K562 (cell line): ENCODE results near the gene ABHD10. TPM values are rescaled to one million over a fixed set of nuclear protein-coding genes. Genes with fewer than 3 reads are reported as not detected.

ENCODE experiments used
- ATAC-seq: fragments of 200-7000 bp; cut with Tn5 transposase; 3 replicates; pipeline ENCODE4 v1.9.1; 2020; ENCODE audit warnings: moderate library complexity
- BruUV-seq: library from RNA; stranded (reverse); fragments of 400-500 nt; replicated peaks from 2 replicates; lab custom pipeline; 2021; lab: Mats Ljungman, UMichigan
- CTCF ChIA-PET: fragments of 300-600 bp; formaldehyde crosslinking; extraction: SDS; loops from one replicate; lab custom pipeline; 2021; ENCODE audit warnings: low intra/inter-chr PET ratio; lab: Yijun Ruan, JAX
- POLR2A ChIA-PET: fragments of 300-600, 350-650 bp; sonication (Branson Sonifier 250); formaldehyde crosslinking; extraction: SDS; loops from one replicate; lab custom pipeline; 2021; ENCODE audit warnings: antibody characterized with exemption, inconsistent platforms; lab: Yijun Ruan, JAX
- DNase-seq, 4 experiments: peaks; one replicate each; pipeline versions ENCODE4 v3.0.0 to v3.0.0-alpha.2; 2011 to 2018; ENCODE audit warnings: low spot score in 3 of 4, mixed read lengths in 3 of 4; ENCODE audit errors: extremely low read depth in 1 of 4
- FAIRE-seq: peaks from 2 replicates; lab custom pipeline; 2011; peaks lifted over from hg19 to GRCh38; lab: Jason Lieb, UNC
- H2AFZ ChIP-seq: 2 replicates; pipeline ENCODE4 v1.6.0; 2011; ENCODE audit warnings: low read depth, low read length, control low read depth, inconsistent platforms
- H3K27ac ChIP-seq: fragments of 200-600 bp; 3 replicates; pipeline ENCODE4 v1.8.0; 2011; ENCODE audit warnings: low read depth, mild to moderate bottlenecking, control low read depth, inconsistent platforms, low read length, moderate library complexity, mixed read lengths; ENCODE audit errors: extremely low read depth
- H3K27me3 ChIP-seq, 2 experiments: fragments of 300-600 bp in 1 of 2; 2 replicates in 1 of 2; 3 replicates in 1 of 2; pipeline versions ENCODE4 v1.6.0 to v1.8.0; 2011; ENCODE audit warnings: inconsistent platforms in 2 of 2, low read length in 2 of 2, mild to moderate bottlenecking in 1 of 2, mixed read lengths in 1 of 2, moderate library complexity in 1 of 2; ENCODE audit not compliant: control insufficient read depth in 2 of 2, insufficient read depth in 2 of 2
- H3K36me3 ChIP-seq: fragments of 300-600 bp; 3 replicates; pipeline ENCODE4 v1.8.0; 2011; ENCODE audit warnings: mild to moderate bottlenecking, low read length, inconsistent platforms; ENCODE audit not compliant: control insufficient read depth, insufficient read depth
- H3K4me1 ChIP-seq, 2 experiments: fragments of 200-600 bp in 1 of 2; replicated peaks in 1 of 2; 2 replicates in 1 of 2; 3 replicates in 1 of 2; pipeline versions ENCODE4 v1.5.1 to v1.8.0; 2011; ENCODE audit warnings: inconsistent platforms in 2 of 2, low read length in 2 of 2, mild to moderate bottlenecking in 1 of 2, mixed read lengths in 1 of 2, moderate library complexity in 1 of 2; ENCODE audit not compliant: control insufficient read depth in 2 of 2, insufficient read depth in 2 of 2
- H3K4me2 ChIP-seq: 2 replicates; pipeline ENCODE4 v1.6.1; 2011; ENCODE audit warnings: low read length, control low read depth, inconsistent platforms, mixed read lengths; ENCODE audit not compliant: insufficient read depth
- H3K4me3 ChIP-seq: fragments of 200-600 bp; sonication (generic), shearing (Covaris generic); 2 replicates; pipeline ENCODE4 v1.5.1; 2016; ENCODE audit warnings: control low read depth, inconsistent platforms
- H3K79me2 ChIP-seq: fragments of 200-600 bp; 3 replicates; pipeline ENCODE4 v1.8.0; 2011; ENCODE audit warnings: low read length, inconsistent platforms; ENCODE audit not compliant: control insufficient read depth, insufficient read depth
- H3K9ac ChIP-seq, 2 experiments: 2 replicates each; pipeline versions ENCODE4 v1.6.0 to v1.6.1; 2011; ENCODE audit warnings: low read depth in 2 of 2, low read length in 2 of 2, control low read depth in 1 of 2, inconsistent platforms in 1 of 2, mild to moderate bottlenecking in 1 of 2, mixed read lengths in 1 of 2; ENCODE audit not compliant: insufficient read depth in 1 of 2
- H3K9me1 ChIP-seq: one replicate; pipeline ENCODE4 v1.6.0; 2011; ENCODE audit warnings: inconsistent platforms, mild to moderate bottlenecking, low read length, moderate library complexity; ENCODE audit not compliant: control insufficient read depth, insufficient read depth
- H3K9me3 ChIP-seq: replicated peaks from 2 replicates; pipeline ENCODE4 v1.5.1; 2011; ENCODE audit warnings: low read depth, low read length, inconsistent platforms; ENCODE audit not compliant: control insufficient read depth, insufficient read depth
- H4K20me1 ChIP-seq: replicated peaks from 2 replicates; pipeline ENCODE4 v1.6.1; 2011; ENCODE audit warnings: low read length, inconsistent platforms, mixed read lengths; ENCODE audit not compliant: control insufficient read depth, insufficient read depth
- CBFB ChIP-seq: sonication (generic); formaldehyde crosslinking; IDR thresholded peaks from 2 replicates; pipeline ENCODE4 v1.4.0; 2020; ENCODE audit warnings: mild to moderate bottlenecking, missing genetic modification reagents
- CHD1 ChIP-seq: fragments of 200-600 bp; sonication (generic); IDR thresholded peaks from one replicate; pipeline ENCODE4 v1.6.1; 2012; ENCODE audit warnings: mild to moderate bottlenecking, moderate library complexity, low read length, inconsistent platforms
- FOS ChIP-seq: IDR thresholded peaks from 3 replicates; pipeline ENCODE4 v1.6.1; 2011; ENCODE audit not compliant: insufficient read length; ENCODE audit errors: extremely low read depth
- HLTF ChIP-seq: fragments of 450-650 bp; IDR thresholded peaks from 2 replicates; pipeline ENCODE4 v1.6.1; 2016
- KDM2B ChIP-seq: fragments of 250-450 bp; sonication (Bioruptor Pico); IDR thresholded peaks from 2 replicates; pipeline ENCODE4 v1.8.0; 2021; ENCODE audit warnings: mild to moderate bottlenecking, moderate library complexity
- NFE2 ChIP-seq: IDR thresholded peaks from 2 replicates; pipeline ENCODE4 v1.6.1; 2014; ENCODE audit warnings: antibody characterized with exemption, low read depth
- PHB2 ChIP-seq: fragments of 450-650 bp; IDR thresholded peaks from 2 replicates; pipeline ENCODE4 v1.6.1; 2017; ENCODE audit warnings: low read depth
- POLR3A ChIP-seq: IDR thresholded peaks from 2 replicates; pipeline ENCODE4 v1.6.1; 2011; ENCODE audit warnings: borderline replicate concordance, mild to moderate bottlenecking, moderate library complexity; ENCODE audit not compliant: insufficient read length, insufficient read depth; ENCODE audit errors: extremely low read depth
- RHOXF2B ChIP-seq: fragments of 250-450 bp; sonication (Bioruptor Pico); conservative IDR thresholded peaks from 2 replicates; pipeline ENCODE4 v1.5.1; 2021
- SMARCB1 ChIP-seq: IDR thresholded peaks from 2 replicates; pipeline ENCODE4 v1.6.1; 2011; ENCODE audit warnings: improper control_type of control experiment, low read depth; ENCODE audit not compliant: insufficient read length
- TAL1 ChIP-seq: fragments of 450-650 bp; IDR thresholded peaks from 2 replicates; pipeline ENCODE4 v1.6.1; 2016; ENCODE audit warnings: mild to moderate bottlenecking
- ZFP36 ChIP-seq: fragments of 150-350 bp; IDR thresholded peaks from 2 replicates; pipeline ENCODE4 v1.6.1; 2018; ENCODE audit warnings: low read length, low read depth; ENCODE audit not compliant: partially characterized antibody
- ZNF133 ChIP-seq: fragments of 250-450 bp; sonication (Bioruptor Pico); IDR thresholded peaks from 2 replicates; pipeline ENCODE4 v1.4.0; 2020; ENCODE audit warnings: mild to moderate bottlenecking
- ZNF23 ChIP-seq: fragments of 250-450 bp; sonication (Bioruptor Pico); IDR thresholded peaks from 2 replicates; pipeline ENCODE4 v1.4.0; 2020; ENCODE audit warnings: mild to moderate bottlenecking
- ZNF354B ChIP-seq: fragments of 250-450 bp; sonication (Bioruptor Pico); IDR thresholded peaks from 2 replicates; pipeline ENCODE4 v1.4.0; 2020
- ZNF57 ChIP-seq: fragments of 450-650 bp; formaldehyde crosslinking; IDR thresholded peaks from 2 replicates; pipeline ENCODE4 v1.4.0; 2020; ENCODE audit warnings: mild to moderate bottlenecking, moderate library complexity
- ZNF696 ChIP-seq: fragments of 250-450 bp; sonication (Bioruptor Pico); conservative IDR thresholded peaks from 2 replicates; pipeline ENCODE4 v1.4.0; 2020; ENCODE audit warnings: mild to moderate bottlenecking, moderate library complexity
- WGBS: fragments of 100-300 bp; shearing (Covaris generic); methylation state at CpG from one replicate; pipeline ENCODE4 v1.1.6; 2016; ENCODE audit warnings: low coverage, mixed read lengths; ENCODE audit not compliant: insufficient coverage; ENCODE audit errors: missing lambda C conversion rate; 5-methylcytosine and 5-hydroxymethylcytosine counted together
- in situ Hi-C: fragments of 300-500 bp; cut with MboI; formaldehyde crosslinking; loops from 4 replicates; pipeline ENCODE4 v1.15.0; 2018; ENCODE audit warnings: inconsistent platforms, mixed read lengths
- intact Hi-C: fragments of 100-400 bp; cut with micrococcal nuclease; formaldehyde crosslinking; loops from 2 replicates; pipeline ENCODE4 v1.14.2; 2022
- polyA plus RNA-seq, 8 experiments: library from polyadenylated mRNA; depleted of rRNA in 4 of 8; stranded (reverse) in 5 of 8; unstranded in 3 of 8; fragments of >200 nt; fragmentation: Nextera tagmentation in 2 of 8; fragmentation: Illumina TruSeq in 1 of 8; extraction: Ambion mirVana in 2 of 8; extraction: Trizol in 1 of 8; gene quantifications; 2 replicates each; pipeline versions ENCODE4 v1.2.1 to v1.2.3, GENCODE V29; 2011 to 2014; ENCODE audit warnings: inconsistent platforms in 1 of 8, missing spikeins in 1 of 8
- total RNA-seq, 7 experiments: library from RNA; depleted of rRNA in 6 of 7; stranded (reverse); fragments of >200 nt in 6 of 7; fragmentation: Illumina TruSeq in 2 of 7; extraction: Trizol in 2 of 7; gene quantifications; 2 replicates each; pipeline versions ENCODE4 v1.2.1 to v1.2.3, GENCODE V29; 2011 to 2021; ENCODE audit warnings: low replicate concordance in 1 of 7
- TF ChIP-seq, protein P1 (sequence below): fragments of 450-650 bp; formaldehyde crosslinking; IDR thresholded peaks from 2 replicates; pipeline ENCODE4 v1.4.0; 2020; ENCODE audit warnings: mild to moderate bottlenecking, moderate library complexity
- TF ChIP-seq, protein P2 (sequence below): fragments of 450-650 bp; IDR thresholded peaks from 2 replicates; pipeline ENCODE4 v1.6.1; 2017; ENCODE audit warnings: mild to moderate bottlenecking, moderate library complexity
- TF ChIP-seq, protein P3 (sequence below): fragments of 250-450 bp; sonication (Bioruptor Pico); IDR thresholded peaks from 2 replicates; pipeline ENCODE4 v1.8.0; 2022; ENCODE audit warnings: inconsistent platforms

The ABHD10 gene
- total and polyA plus RNA-seq, 9 of the 15 experiments (the other 6 are each of a cell fraction or from before 2014, with no cell fraction given), result 6.1 to 29.5 (median 11.5) TPM

DNA sequence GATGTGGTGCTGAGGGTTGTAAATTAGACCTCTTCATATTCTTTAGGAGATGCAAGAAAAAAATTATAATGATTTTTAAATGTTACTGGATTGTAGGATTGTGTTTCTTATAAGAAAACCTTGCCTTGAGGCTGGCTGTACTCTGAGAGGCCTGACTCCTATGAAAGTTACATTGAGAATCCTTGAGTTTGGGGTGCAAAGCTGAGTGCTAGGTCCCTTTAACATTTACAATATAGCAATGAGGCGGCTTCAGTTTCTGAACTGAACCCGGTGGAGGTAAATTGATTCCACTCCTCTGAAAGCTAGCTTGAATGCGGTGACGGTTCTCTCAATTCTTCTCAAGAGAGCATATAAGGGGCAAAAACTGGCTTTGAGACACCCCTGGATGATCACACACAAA, 55.6 kb downstream of the ABHD10 start, which contains the start of gene TMPRSS7:
TMPRSS7 (plus strand) TSS at position 301 of the 400 bp plus-strand sequence. CDS start 110 bp downstream, outside the sequence.
- ChIA-PET CTCF (interaction anchor here (0.7 kb wide), 1 partner anchor 110 kb away, joined by 3 read pairs; no protein-coding TSS in a partner anchor), POLR2A (no interaction called here)
- H4K20me1 ChIP-seq, result no peaks in the 10 kb centered on the region
- FAIRE-seq (no peak), ATAC-seq (no peak), DNase-seq (no peak)
- no peak within 1 kb of the TSS for H3K9ac ChIP-seq
- WGBS, result 0% methylated on average over 3 of the region's 4 CpGs
- in situ Hi-C loops, result no loop called here
- H2AFZ ChIP-seq, result no peak within 1 kb of the TSS
- H3K9me3 ChIP-seq, result no peaks in the 10 kb centered on the region
- H3K4me3 ChIP-seq, result no peak within 1 kb of the TSS
- BruUV-seq, result no TSS peak
- no peak within 1 kb of the TSS for H3K27ac ChIP-seq
- H3K36me3 ChIP-seq, result no peaks in the 10 kb centered on the region
- TF ChIP-seq SMARCB1 (no peak), HLTF (no peak), KDM2B (CRISPR knock-in tag) (no peak), CHD1 (no peak), TAL1 (no peak), ZNF696 (CRISPR knock-in tag) (no peak), ZNF23 (CRISPR knock-in tag) (no peak), POLR3A (no peak), ZNF133 (CRISPR knock-in tag) (no peak), ZFP36 (no peak), RHOXF2B (CRISPR knock-in tag) (no peak), PHB2 (no peak), ZNF354B (CRISPR knock-in tag) (no peak), FOS (no peak), CBFB (CRISPR knock-in tag) (no peak), ZNF57 (CRISPR knock-in tag) (no peak), NFE2 (no peak)
- TF ChIP-seq, protein P1, sequence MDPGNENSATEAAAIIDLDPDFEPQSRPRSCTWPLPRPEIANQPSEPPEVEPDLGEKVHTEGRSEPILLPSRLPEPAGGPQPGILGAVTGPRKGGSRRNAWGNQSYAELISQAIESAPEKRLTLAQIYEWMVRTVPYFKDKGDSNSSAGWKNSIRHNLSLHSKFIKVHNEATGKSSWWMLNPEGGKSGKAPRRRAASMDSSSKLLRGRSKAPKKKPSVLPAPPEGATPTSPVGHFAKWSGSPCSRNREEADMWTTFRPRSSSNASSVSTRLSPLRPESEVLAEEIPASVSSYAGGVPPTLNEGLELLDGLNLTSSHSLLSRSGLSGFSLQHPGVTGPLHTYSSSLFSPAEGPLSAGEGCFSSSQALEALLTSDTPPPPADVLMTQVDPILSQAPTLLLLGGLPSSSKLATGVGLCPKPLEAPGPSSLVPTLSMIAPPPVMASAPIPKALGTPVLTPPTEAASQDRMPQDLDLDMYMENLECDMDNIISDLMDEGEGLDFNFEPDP, result no peak
- TF ChIP-seq, protein P2, sequence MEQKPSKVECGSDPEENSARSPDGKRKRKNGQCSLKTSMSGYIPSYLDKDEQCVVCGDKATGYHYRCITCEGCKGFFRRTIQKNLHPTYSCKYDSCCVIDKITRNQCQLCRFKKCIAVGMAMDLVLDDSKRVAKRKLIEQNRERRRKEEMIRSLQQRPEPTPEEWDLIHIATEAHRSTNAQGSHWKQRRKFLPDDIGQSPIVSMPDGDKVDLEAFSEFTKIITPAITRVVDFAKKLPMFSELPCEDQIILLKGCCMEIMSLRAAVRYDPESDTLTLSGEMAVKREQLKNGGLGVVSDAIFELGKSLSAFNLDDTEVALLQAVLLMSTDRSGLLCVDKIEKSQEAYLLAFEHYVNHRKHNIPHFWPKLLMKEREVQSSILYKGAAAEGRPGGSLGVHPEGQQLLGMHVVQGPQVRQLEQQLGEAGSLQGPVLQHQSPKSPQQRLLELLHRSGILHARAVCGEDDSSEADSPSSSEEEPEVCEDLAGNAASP, result no peak
- TF ChIP-seq, protein P3, sequence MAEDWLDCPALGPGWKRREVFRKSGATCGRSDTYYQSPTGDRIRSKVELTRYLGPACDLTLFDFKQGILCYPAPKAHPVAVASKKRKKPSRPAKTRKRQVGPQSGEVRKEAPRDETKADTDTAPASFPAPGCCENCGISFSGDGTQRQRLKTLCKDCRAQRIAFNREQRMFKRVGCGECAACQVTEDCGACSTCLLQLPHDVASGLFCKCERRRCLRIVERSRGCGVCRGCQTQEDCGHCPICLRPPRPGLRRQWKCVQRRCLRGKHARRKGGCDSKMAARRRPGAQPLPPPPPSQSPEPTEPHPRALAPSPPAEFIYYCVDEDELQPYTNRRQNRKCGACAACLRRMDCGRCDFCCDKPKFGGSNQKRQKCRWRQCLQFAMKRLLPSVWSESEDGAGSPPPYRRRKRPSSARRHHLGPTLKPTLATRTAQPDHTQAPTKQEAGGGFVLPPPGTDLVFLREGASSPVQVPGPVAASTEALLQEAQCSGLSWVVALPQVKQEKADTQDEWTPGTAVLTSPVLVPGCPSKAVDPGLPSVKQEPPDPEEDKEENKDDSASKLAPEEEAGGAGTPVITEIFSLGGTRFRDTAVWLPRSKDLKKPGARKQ (CRISPR knock-in tag), result no peak
- H3K9me1 ChIP-seq, result no peaks in the 10 kb centered on the region
- H3K79me2 ChIP-seq, result no peaks in the 10 kb centered on the region
- no peaks in the 10 kb centered on the region for H3K4me1 ChIP-seq
- no peak within 1 kb of the TSS for H3K4me2 ChIP-seq
- intact Hi-C loops, result no loop called here
- no peaks in the 10 kb centered on the region; a peak in 1 of 5 replicates for H3K27me3 ChIP-seq
